PC-9 (cell line): Measurements from ENCODE around the gene KCNAB2. TPM values are rescaled to one million over a fixed set of nuclear protein-coding genes. Genes with fewer than 3 reads are reported as not detected.

Source experiments
- BruUV-seq: library from RNA; stranded (reverse); fragments of 400-500 nt; replicated peaks from 2 replicates; lab custom pipeline; 2021; lab: Mats Ljungman, UMichigan
- CTCF ChIA-PET: fragments of 300-600 bp; sonication (Branson Sonifier 250); formaldehyde crosslinking; loops from one replicate; lab custom pipeline; 2022; ENCODE audit warnings: antibody characterized with exemption; lab: Charles Lee
- POLR2A ChIA-PET: fragments of 300-600 bp; sonication (Branson Sonifier 250); formaldehyde crosslinking; loops from one replicate; lab custom pipeline; 2022; ENCODE audit warnings: antibody characterized with exemption; ENCODE audit not compliant: unreplicated experiment; lab: Charles Lee
- DNase-seq, 2 experiments: peaks; one replicate each; pipeline versions ENCODE4 v3.0.0 to v3.0.0-alpha.2; 2015 to 2022; ENCODE audit warnings: mixed read lengths in 1 of 2
- H2AFZ ChIP-seq: fragments of 200-600 bp; sonication (generic); 2 replicates; pipeline ENCODE4 v1.8.1; 2017; ENCODE audit warnings: antibody characterized with exemption
- H3F3A ChIP-seq: fragments of 200-600 bp; sonication (generic); 2 replicates; pipeline ENCODE4 v1.8.1; 2017; ENCODE audit warnings: antibody characterized with exemption, mild to moderate bottlenecking, low read depth; ENCODE audit not compliant: insufficient read depth
- H3K27ac ChIP-seq: fragments of 200-600 bp; sonication (generic); 2 replicates; pipeline ENCODE4 v1.6.1; 2016; ENCODE audit warnings: mixed run types
- H3K27me3 ChIP-seq: fragments of 200-600 bp; sonication (generic); 2 replicates; pipeline ENCODE4 v1.6.1; 2016; ENCODE audit warnings: low read depth, mixed run types; ENCODE audit not compliant: insufficient read depth
- H3K36me3 ChIP-seq: fragments of 200-600 bp; sonication (generic); 2 replicates; pipeline ENCODE4 v1.6.1; 2016; ENCODE audit warnings: low read depth, mixed run types
- H3K4me1 ChIP-seq: fragments of 200-600 bp; sonication (generic); replicated peaks from 2 replicates; pipeline ENCODE4 v1.6.1; 2016; ENCODE audit warnings: mixed run types; ENCODE audit not compliant: insufficient read depth
- H3K4me2 ChIP-seq: fragments of 200-600 bp; sonication (generic); 2 replicates; pipeline ENCODE4 v1.6.1; 2017; ENCODE audit warnings: mixed run types
- H3K4me3 ChIP-seq: fragments of 200-600 bp; sonication (generic); 2 replicates; pipeline ENCODE4 v1.6.1; 2016; ENCODE audit warnings: mixed run types
- H3K79me2 ChIP-seq: fragments of 200-600 bp; sonication (generic); 2 replicates; pipeline ENCODE4 v1.6.1; 2017; ENCODE audit warnings: low read depth, mixed run types
- H3K9me2 ChIP-seq: fragments of 200-600 bp; sonication (generic); 2 replicates; pipeline ENCODE4 v1.8.1; 2017; ENCODE audit warnings: mild to moderate bottlenecking; ENCODE audit not compliant: insufficient read depth
- H3K9me3 ChIP-seq: fragments of 200-600 bp; sonication (generic); 2 replicates; pipeline ENCODE4 v1.8.1; 2016; ENCODE audit warnings: low read depth; ENCODE audit not compliant: insufficient read depth
- H4K20me1 ChIP-seq: fragments of 200-600 bp; sonication (generic); 2 replicates; pipeline ENCODE4 v1.8.1; 2017; ENCODE audit not compliant: insufficient read depth
- EZH2 ChIP-seq: fragments of 200-600 bp; sonication (generic); IDR thresholded peaks from 2 replicates; pipeline ENCODE4 v1.8.0; 2017; ENCODE audit warnings: antibody characterized with exemption, low read depth
- intact Hi-C: fragments of 100-400 bp; cut with micrococcal nuclease; formaldehyde crosslinking; loops from one replicate; pipeline ENCODE4 v1.10.0; 2022; ENCODE audit not compliant: unreplicated experiment
- total RNA-seq: library from RNA; stranded (reverse); gene quantifications from 2 replicates; pipeline ENCODE4 v1.2.3, GENCODE V29; 2021
- TF ChIP-seq, protein P1 (sequence below): fragments of 200-600 bp; sonication (generic); conservative IDR thresholded peaks from 2 replicates; pipeline ENCODE4 v1.6.1; 2017; ENCODE audit warnings: mixed run types, antibody characterized with exemption, mild to moderate bottlenecking, moderate library complexity

Gene KCNAB2
- total RNA-seq, 1 experiment from 2014 or later: 19.6 TPM

DNA sequence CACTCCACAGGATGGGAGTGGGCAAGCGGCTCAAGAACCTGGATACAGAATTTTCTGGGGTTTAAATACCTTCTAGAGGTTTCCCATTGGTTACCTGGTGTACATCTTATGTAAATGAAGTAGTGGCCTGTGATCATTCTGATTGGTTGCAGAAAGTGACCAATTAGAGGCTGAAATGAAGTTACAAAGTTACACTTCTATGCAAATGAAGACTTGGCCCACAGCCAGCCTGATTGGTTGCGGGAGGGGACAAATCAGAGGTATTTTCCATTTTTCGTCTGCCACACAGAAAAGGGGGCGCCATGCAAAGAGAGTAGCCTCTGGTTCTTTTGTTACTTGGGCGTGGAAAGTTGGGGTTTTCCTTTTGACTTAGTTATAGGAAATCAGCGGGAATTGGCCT is 8.9 kb downstream of the KCNAB2 start:
- Histone ChIP-seq H3K9me3 (no peaks in the 10 kb centered on the region), H3K4me2 (no peak overlapping the region), H3K4me3 (no peak overlapping the region), H2AFZ (no peak overlapping the region), H3K4me1 (peaks cover 15% of the 10 kb centered on the region), H4K20me1 (0 out of 2 replicates have a peak, but pooled peaks cover 4% of the 10 kb centered on the region), H3K27me3 (no peaks in the 10 kb centered on the region), H3K79me2 (no peaks in the 10 kb centered on the region), H3K9me2 (no peaks in the 10 kb centered on the region), H3K36me3 (no peaks in the 10 kb centered on the region), H3K27ac (no peak overlapping the region), H3F3A (peaks cover 14% of the 10 kb centered on the region; the same call in 1 of the 2 replicates)
- POLR2A ChIA-PET: no interaction called here
- TF ChIP-seq, protein P1, sequence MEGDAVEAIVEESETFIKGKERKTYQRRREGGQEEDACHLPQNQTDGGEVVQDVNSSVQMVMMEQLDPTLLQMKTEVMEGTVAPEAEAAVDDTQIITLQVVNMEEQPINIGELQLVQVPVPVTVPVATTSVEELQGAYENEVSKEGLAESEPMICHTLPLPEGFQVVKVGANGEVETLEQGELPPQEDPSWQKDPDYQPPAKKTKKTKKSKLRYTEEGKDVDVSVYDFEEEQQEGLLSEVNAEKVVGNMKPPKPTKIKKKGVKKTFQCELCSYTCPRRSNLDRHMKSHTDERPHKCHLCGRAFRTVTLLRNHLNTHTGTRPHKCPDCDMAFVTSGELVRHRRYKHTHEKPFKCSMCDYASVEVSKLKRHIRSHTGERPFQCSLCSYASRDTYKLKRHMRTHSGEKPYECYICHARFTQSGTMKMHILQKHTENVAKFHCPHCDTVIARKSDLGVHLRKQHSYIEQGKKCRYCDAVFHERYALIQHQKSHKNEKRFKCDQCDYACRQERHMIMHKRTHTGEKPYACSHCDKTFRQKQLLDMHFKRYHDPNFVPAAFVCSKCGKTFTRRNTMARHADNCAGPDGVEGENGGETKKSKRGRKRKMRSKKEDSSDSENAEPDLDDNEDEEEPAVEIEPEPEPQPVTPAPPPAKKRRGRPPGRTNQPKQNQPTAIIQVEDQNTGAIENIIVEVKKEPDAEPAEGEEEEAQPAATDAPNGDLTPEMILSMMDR: no peak
- no peak for TF ChIP-seq EZH2
- intact Hi-C loops: loop anchor here (5.0 to 10.0 kb wide), 2 partner anchors 128 to 350 kb away; partner anchors contain the start of gene CHD5
- CTCF ChIA-PET: no interaction called here
- no peak for DNase-seq
- BruUV-seq: no TSS peak

DNA sequence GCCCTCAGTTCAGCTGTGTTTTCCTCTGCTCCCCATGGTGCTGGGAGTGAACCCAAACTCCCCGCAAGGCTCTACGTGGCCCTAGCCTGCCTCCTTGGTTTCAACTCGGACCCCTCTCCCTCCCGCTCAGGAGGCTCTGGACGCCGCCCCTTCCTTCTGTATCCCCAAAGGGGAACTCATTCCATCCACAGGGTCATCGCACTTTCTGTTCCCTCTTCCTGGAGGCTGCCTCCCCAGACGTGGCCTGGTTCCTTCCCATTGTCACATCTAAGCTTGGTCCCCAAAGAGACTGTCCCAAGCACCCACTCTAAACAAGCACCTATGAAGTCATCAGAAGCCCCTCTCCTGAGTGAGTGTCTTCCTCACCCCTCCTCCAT is 10.9 kb downstream of the KCNAB2 start:
- no TSS peak for BruUV-seq
- Histone ChIP-seq H3K27ac (no peak overlapping the region), H3F3A (peaks cover 17% of the 10 kb centered on the region; the same call in 1 of the 2 replicates), H3K9me3 (no peaks in the 10 kb centered on the region), H3K79me2 (no peaks in the 10 kb centered on the region), H2AFZ (no peak overlapping the region), H3K36me3 (no peaks in the 10 kb centered on the region), H3K4me2 (no peak overlapping the region), H4K20me1 (0 out of 2 replicates have a peak, but pooled peaks cover 4% of the 10 kb centered on the region), H3K4me1 (peaks cover 23% of the 10 kb centered on the region), H3K9me2 (no peaks in the 10 kb centered on the region), H3K27me3 (no peaks in the 10 kb centered on the region), H3K4me3 (no peak overlapping the region)
- intact Hi-C loops: loop anchor here (10.0 kb wide), 1 partner anchor 348 kb away; no protein-coding TSS in a partner anchor
- TF ChIP-seq EZH2: no peak
- TF ChIP-seq, protein P1: no peak
- POLR2A ChIA-PET: no interaction called here
- CTCF ChIA-PET: no interaction called here
- no peak for DNase-seq

DNA sequence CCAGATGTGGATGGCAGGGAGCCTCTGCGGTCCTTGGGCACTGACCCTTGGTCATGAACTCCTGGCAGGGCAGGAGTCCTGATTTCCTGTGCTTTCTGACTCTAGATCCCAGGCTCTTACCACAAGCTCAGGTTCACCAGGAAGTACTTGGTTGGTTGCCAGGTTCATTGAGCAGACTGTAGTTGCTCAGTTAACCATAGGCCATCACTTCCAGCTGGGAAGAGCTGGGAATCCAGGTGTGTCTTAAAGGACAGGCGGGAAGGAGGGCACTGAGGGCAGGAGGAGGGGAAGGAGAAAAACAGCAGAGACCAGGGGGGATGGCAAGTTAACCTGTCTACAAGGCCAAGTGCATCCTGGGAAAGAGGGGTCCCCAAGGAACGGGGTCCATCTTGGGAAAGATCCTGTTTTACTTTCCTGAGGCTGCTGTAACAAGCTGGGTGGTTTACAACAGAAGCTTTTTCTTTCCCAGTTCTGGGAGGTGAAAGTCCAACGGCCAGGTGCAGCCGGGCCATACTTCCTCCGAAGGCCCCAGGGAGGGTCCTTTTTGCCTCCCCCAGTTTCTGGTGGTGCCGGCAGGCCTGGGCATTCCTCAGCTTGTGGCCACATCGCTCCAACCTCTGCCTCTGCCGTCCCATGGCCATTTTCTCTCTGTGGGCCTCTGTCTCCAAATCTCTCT is 11.6 kb downstream of the KCNAB2 start:
- no peak overlapping the region for H3K27ac ChIP-seq
- 0 out of 2 replicates have a peak, but pooled peaks cover 4% of the 10 kb centered on the region for H4K20me1 ChIP-seq
- peaks cover 17% of the 10 kb centered on the region; the same call in 1 of the 2 replicates for H3F3A ChIP-seq
- H3K4me3 ChIP-seq: no peak overlapping the region
- no peaks in the 10 kb centered on the region for H3K27me3 ChIP-seq
- ChIA-PET POLR2A (no interaction called here), CTCF (no interaction called here)
- no TSS peak for BruUV-seq
- no peaks in the 10 kb centered on the region for H3K9me2 ChIP-seq
- H3K79me2 ChIP-seq: no peaks in the 10 kb centered on the region
- intact Hi-C loops: loop anchor here (10.0 kb wide), 1 partner anchor 347 kb away; no protein-coding TSS in a partner anchor
- no peak for DNase-seq
- TF ChIP-seq, protein P1: no peak
- no peak for TF ChIP-seq EZH2
- H3K9me3 ChIP-seq: no peaks in the 10 kb centered on the region
- no peak overlapping the region for H2AFZ ChIP-seq
- H3K36me3 ChIP-seq: no peaks in the 10 kb centered on the region
- H3K4me2 ChIP-seq: no peak overlapping the region
- peaks cover 23% of the 10 kb centered on the region for H3K4me1 ChIP-seq
